Measurements from ENCODE around the gene BCL2L11.
A peak's percentile ranks its signal among the peaks of the same experiment; 100 is the strongest.
"Not testable (repeated sequence)": the region's sequence is repeated elsewhere in the genome, so short reads cannot be mapped to it uniquely, and the experiment has no call there.

The BCL2L11 gene

GRCh38 chr2:111120253-111121027 is at the start of gene BCL2L11:
Gene BCL2L11, plus strand, starts transcription at chr2:111120914. Its CDS starts 2,832 bp downstream, at chr2:111123746.
- DNase-seq, result peak; percentile 74

- no peak for DNase-seq
Measured at GRCh38 chr2:111071600-111072171, 49.0 kb upstream of the BCL2L11 start.

- DNase-seq, result no peak
Measured at GRCh38 chr2:111072220-111072871, 48.4 kb upstream of the BCL2L11 start.

GRCh38 chr2:111082659-111083058 is 38.1 kb upstream of the BCL2L11 start:
- DNase-seq, result not testable (repeated sequence)

GRCh38 chr2:111091811-111092211 is 28.9 kb upstream of the BCL2L11 start:
- no peak for DNase-seq

- no peak for DNase-seq
Measured at GRCh38 chr2:111094691-111095090, 26.0 kb upstream of the BCL2L11 start.

GRCh38 chr2:111095434-111095833 is 25.3 kb upstream of the BCL2L11 start:
- DNase-seq, result no peak

GRCh38 chr2:111099402-111099801 is 21.3 kb upstream of the BCL2L11 start:
- DNase-seq, result no peak

GRCh38 chr2:111100087-111100764 is 20.5 kb upstream of the BCL2L11 start:
- DNase-seq, result no peak

- DNase-seq, result no peak
Measured at GRCh38 chr2:111100765-111101162, 19.9 kb upstream of the BCL2L11 start.

- DNase-seq, result no peak
Measured at GRCh38 chr2:111101592-111101991, 19.1 kb upstream of the BCL2L11 start.

- DNase-seq, result no peak
Measured at GRCh38 chr2:111102216-111102615, 18.5 kb upstream of the BCL2L11 start.

- no peak for DNase-seq
Measured at GRCh38 chr2:111105926-111106325, 14.8 kb upstream of the BCL2L11 start.

GRCh38 chr2:111106706-111107105 is 14.0 kb upstream of the BCL2L11 start:
- no peak for DNase-seq

- DNase-seq, result no peak
Measured at GRCh38 chr2:111108745-111109271, 11.9 kb upstream of the BCL2L11 start.

- DNase-seq, result no peak
Measured at GRCh38 chr2:111111101-111111755, 9.5 kb upstream of the BCL2L11 start.

GRCh38 chr2:111113838-111114237 is 6.9 kb upstream of the BCL2L11 start:
- no peak for DNase-seq

GRCh38 chr2:111116011-111116746 is 4.5 kb upstream of the BCL2L11 start:
- no peak for DNase-seq

GRCh38 chr2:111116843-111117597 is 3.7 kb upstream of the BCL2L11 start:
- peak; percentile 53 for DNase-seq

GRCh38 chr2:111117598-111118480 is 2.9 kb upstream of the BCL2L11 start:
- DNase-seq, result no peak

Measured in NCI-H1694 (cell line).